GM18499 (cell line): ENCODE results near the gene ARHGAP21.
"Not testable (repeated sequence)": the region's sequence is repeated elsewhere in the genome, so short reads cannot be mapped to it uniquely, and the experiment has no call there.

Experiments used
- ATAC-seq: cut with Tn5 transposase; IDR thresholded peaks from one replicate; pipeline ENCODE4 v1.9.1; 2021; ENCODE audit warnings: moderate number of reproducible peaks; ENCODE audit not compliant: insufficient read depth, unreplicated experiment

ARHGAP21 gene

GRCh38 chr10:24723788-24724380, at the start of gene ARHGAP21:
TSS of gene ARHGAP21 (minus strand) at chr10:24723887. CDS start at chr10:24721899, 1,988 bp downstream.
- ATAC-seq: no peak

GRCh38 chr10:24771943-24772694, 48.4 kb upstream of the ARHGAP21 start:
- ATAC-seq: no peak

GRCh38 chr10:24764991-24765390, 41.3 kb upstream of the ARHGAP21 start:
- not testable (repeated sequence) for ATAC-seq

GRCh38 chr10:24762966-24763623, 39.4 kb upstream of the ARHGAP21 start:
- no peak for ATAC-seq

GRCh38 chr10:24762161-24762924, 38.7 kb upstream of the ARHGAP21 start:
- no peak for ATAC-seq

- ATAC-seq: no peak
Measured at GRCh38 chr10:24759672-24760071, 36.0 kb upstream of the ARHGAP21 start.

- ATAC-seq: not testable (repeated sequence)
Measured at GRCh38 chr10:24758254-24758653, 34.6 kb upstream of the ARHGAP21 start.

GRCh38 chr10:24756283-24756682, 32.6 kb upstream of the ARHGAP21 start:
- no peak for ATAC-seq

- ATAC-seq: no peak
Measured at GRCh38 chr10:24751716-24752115, 28.0 kb upstream of the ARHGAP21 start.

GRCh38 chr10:24750695-24751094, 27.0 kb upstream of the ARHGAP21 start:
- no peak for ATAC-seq

GRCh38 chr10:24748214-24748613, 24.5 kb upstream of the ARHGAP21 start:
- no peak for ATAC-seq

- no peak for ATAC-seq
Measured at GRCh38 chr10:24744946-24745345, 21.3 kb upstream of the ARHGAP21 start.

GRCh38 chr10:24740714-24741113, 17.0 kb upstream of the ARHGAP21 start:
- ATAC-seq: no peak

GRCh38 chr10:24737001-24737400, 13.3 kb upstream of the ARHGAP21 start:
- no peak for ATAC-seq

- ATAC-seq: no peak
Measured at GRCh38 chr10:24731942-24732341, 8.3 kb upstream of the ARHGAP21 start.

GRCh38 chr10:24730811-24731210, 7.1 kb upstream of the ARHGAP21 start:
- no peak for ATAC-seq

GRCh38 chr10:24727786-24728185, 4.1 kb upstream of the ARHGAP21 start:
- no peak for ATAC-seq

- no peak for ATAC-seq
Measured at GRCh38 chr10:24726626-24727025, 2.9 kb upstream of the ARHGAP21 start.

GRCh38 chr10:24726029-24726428, 2.3 kb upstream of the ARHGAP21 start:
- ATAC-seq: not testable (repeated sequence)

GRCh38 chr10:24724381-24725228, 918 bp upstream of the ARHGAP21 start:
- peak; percentile 81 for ATAC-seq
